Testis (tissue), 2 donors: ENCODE results near the gene STRN3.

Experiments
- POLR2A ChIP-seq: fragments of 450-650 bp; IDR thresholded peaks from one replicate; pipeline ENCODE4 v1.6.1; 2017; ENCODE audit warnings: antibody characterized with exemption, mild to moderate bottlenecking, moderate library complexity
- TF ChIP-seq, protein P1 (sequence below), 3 experiments: fragments of 450-650 bp in 2 of 3; fragments of 200-600 bp in 1 of 3; sonication (generic) in 1 of 3; IDR thresholded peaks; one replicate each; pipeline ENCODE4 v1.5.1; 2016 to 2019; ENCODE audit warnings: antibody characterized with exemption in 3 of 3, mild to moderate bottlenecking in 2 of 3, moderate library complexity in 1 of 3

DNA sequence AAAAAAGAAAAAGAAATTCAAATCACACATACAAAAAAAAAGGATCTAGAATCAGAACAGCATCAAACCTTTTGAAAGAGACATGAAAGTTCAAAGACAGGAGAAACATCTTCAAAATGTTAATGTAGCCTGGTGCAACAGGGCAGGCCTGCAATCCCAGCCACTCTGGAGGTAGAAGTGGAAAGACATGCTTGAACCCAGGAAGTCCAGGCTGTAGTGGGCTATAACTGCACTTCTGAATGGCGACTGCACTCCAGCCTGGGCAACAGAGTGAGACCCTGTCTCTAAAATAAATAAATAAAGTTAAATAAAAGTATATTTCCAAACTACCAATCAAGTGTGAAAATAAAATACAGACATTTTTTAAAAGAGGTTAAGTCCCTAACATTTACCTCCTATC lies 19.5 kb downstream of the STRN3 start:
- TF ChIP-seq, protein P1, sequence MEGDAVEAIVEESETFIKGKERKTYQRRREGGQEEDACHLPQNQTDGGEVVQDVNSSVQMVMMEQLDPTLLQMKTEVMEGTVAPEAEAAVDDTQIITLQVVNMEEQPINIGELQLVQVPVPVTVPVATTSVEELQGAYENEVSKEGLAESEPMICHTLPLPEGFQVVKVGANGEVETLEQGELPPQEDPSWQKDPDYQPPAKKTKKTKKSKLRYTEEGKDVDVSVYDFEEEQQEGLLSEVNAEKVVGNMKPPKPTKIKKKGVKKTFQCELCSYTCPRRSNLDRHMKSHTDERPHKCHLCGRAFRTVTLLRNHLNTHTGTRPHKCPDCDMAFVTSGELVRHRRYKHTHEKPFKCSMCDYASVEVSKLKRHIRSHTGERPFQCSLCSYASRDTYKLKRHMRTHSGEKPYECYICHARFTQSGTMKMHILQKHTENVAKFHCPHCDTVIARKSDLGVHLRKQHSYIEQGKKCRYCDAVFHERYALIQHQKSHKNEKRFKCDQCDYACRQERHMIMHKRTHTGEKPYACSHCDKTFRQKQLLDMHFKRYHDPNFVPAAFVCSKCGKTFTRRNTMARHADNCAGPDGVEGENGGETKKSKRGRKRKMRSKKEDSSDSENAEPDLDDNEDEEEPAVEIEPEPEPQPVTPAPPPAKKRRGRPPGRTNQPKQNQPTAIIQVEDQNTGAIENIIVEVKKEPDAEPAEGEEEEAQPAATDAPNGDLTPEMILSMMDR (IDR thresholded peaks at IDR 0.05): no peak
- no peak for TF ChIP-seq POLR2A
